NCI-H187 (cell line): ENCODE results near the gene ACAP1.
"Not testable (repeated sequence)": the region's sequence is repeated elsewhere in the genome, so short reads cannot be mapped to it uniquely, and the experiment has no call there.

Source experiments
- DNase-seq, 2 experiments: peaks; one replicate each; lab custom pipeline; 2025; lab: John Stamatoyannopoulos, UW

ACAP1 gene

GRCh38 chr17:7328840-7329373 is 7.4 kb upstream of the ACAP1 start, which contains the start of gene NEURL4:
Gene NEURL4, minus strand, starts transcription at chr17:7329335. Its CDS starts 23 bp downstream, at chr17:7329312.
- DNase-seq = no peak

DNA sequence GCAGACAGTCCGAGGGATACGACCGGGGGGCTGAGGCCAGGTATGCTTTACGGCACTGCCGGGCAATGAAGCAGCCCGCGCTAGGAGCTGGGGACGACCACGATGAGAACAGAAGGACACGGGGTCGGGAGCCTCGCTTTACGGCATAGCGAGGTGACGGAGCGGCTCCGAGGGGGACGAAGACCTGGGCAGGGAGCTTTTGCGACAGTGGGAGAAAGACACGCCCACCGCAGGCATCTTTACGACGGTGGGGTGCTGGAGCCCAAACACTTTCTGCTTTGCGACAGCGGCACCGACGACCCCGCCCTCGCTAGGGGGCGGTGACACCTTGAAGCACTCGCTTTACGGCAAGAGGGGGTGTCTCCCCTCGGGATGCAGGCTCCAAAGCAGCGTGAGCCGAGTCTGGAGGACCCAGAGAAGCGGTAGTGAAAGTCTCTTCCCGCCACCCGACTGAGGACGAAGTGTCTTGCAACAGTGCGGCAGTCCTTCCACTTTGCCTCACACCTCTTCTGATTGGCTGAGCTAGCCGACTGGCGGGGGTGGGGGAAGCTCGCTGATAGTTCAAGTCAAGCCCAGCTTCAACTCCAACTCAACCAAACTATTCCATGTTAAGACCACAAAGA is 6.8 kb upstream of the ACAP1 start:
- DNase-seq = peak; percentile 75 to 98

DNA sequence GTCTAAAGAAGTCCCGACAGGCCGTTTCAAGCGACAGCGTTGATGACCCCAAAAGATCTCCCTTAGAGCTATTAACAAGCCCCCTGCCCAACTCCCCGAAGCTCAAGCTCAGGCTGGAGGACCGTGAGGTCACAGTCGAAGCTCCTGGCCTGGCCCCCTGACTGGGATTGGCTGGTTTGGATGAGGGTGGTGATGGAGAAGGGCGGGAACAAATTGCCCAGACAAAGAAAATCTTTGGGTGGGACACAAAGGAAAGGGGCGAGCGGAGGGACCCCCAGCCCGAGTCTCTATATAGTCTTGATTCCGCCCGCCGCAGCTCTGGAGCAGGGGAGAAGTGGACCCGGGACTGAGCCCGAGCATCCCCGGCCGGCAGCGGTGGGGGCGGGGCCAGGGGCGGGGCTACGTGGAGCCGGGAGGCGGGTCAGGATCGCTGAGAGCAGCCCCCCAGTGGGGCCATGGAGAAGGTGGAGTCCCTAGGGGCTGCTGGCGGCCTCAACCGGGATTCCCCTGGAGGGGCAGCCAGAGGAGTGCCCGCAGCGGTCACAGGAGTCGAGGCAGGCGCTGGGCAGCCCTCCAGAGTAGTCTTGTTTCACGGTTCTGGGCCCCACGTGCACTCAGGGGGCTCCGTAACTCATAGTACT is 6.2 kb upstream of the ACAP1 start:
- DNase-seq = peak; percentile 51 to 59

- no peak for DNase-seq
These were observed 5.7 kb upstream of the ACAP1 start for GRCh38 chr17:7330638-7331015.

- DNase-seq = no peak
These were observed 4.2 kb upstream of the ACAP1 start for GRCh38 chr17:7332111-7332510.

DNA sequence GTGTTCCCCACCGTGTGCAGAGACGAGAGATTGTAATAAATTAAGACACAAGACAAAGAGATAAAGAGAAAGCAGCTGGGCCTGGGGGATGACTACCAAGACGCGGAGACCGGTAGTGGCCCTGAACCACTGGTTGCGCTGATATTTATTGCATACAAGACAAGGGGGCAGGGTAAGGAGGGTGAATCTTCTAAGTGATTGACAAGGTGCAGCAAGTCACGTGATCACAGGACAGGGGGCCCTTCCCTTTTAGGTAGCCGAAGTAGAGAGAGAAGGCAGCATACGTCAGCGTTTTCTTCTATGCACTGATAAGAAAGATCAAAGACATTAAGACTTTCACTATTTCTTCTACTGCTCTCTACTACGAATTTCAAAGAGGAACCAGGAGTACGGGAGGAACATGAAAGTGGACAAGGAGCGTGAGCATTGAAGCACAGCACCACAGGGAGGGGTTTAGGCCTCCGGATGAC is 3.7 kb upstream of the ACAP1 start:
- DNase-seq = not testable (repeated sequence)

DNA sequence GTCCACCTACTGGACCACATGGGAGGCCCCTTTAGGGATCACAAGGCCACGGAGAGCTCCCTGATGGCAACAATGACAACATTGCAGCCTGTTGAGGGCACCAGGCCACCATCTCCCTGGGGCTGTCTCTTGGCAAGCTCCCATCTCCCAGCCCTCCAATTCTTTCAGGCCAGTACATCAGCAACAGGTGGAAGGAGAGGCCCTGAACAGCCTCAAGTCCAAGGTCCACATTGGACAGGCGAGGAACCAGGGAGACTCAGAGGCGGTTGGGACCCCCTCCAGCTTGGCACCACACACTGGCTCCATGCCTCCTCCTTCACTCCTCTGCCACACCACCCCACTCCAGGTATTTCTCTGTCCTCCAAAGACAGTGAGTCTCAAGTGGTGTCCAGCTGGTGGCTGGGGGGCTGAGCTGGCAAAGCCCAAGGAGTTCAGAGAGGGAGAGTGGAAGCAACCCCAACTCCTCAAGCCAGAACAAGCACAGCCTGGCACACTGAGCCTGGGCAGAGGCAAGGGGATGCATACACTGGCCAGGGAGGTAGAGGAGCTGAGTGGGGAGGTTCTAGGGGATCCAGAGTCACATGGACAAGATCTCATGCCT is 1.3 kb upstream of the ACAP1 start:
- no peak for DNase-seq

DNA sequence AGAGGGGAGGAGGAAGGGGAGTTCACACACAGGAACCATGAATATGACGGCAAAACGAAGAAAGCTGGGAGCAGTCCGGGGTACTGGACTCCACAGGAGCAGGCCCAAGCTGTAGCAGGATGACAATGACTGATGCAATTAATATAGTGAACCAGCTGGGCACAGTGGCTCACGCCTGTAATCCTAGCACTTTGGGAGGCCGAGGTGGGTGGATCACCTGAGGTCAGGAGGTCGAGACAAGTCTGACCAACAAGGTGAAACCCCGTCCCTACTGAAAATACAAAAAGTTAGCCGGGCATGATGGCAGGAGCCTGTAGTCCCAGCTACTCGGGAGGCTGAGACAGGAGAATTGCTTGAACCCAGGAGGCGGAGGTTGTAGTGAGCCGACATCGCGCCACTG is 564 bp upstream of the ACAP1 start:
- DNase-seq = not testable (repeated sequence)

- not testable (repeated sequence) for DNase-seq
These were observed 1.3 kb downstream of the ACAP1 start for GRCh38 chr17:7337600-7337999.

DNA sequence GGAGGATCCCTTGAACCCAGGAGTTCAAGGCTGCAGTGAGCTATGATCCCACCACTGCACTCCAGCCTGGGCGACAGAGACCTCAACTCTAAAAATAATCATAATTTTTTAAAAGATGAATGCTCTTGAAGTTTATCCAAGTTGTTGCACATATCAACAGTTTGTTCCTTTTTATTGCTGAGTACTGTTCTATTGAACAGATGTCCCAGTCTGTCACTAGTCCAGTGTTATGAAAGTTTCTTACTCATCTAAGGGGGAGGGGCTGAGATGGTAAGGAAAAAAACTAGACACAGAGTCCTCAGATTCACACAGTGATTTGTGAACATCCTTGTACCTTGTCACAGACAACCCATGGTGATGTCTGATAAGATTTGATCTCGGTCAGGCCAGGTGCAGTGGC is 3.9 kb downstream of the ACAP1 start:
- no peak for DNase-seq

DNA sequence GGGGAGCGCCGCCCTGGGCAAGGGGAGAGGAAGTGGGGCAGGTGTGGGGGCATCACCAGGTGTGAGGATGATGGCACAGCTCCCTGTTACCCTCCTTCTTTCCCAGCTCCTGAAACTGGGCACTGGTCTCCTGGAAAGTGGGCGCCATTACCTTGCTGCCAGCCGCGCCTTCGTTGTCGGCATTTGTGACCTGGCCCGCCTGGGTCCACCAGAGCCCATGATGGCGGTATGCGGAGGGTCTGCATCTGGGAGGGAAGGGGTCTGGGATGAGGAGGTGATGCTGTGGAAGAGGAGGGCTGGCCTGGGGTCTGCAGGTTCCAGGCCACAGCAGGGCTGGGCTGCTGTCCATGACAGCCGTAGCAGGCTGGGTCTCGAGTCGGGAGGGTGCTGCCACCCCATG is 5.5 kb downstream of the ACAP1 start:
- DNase-seq = no peak

DNA sequence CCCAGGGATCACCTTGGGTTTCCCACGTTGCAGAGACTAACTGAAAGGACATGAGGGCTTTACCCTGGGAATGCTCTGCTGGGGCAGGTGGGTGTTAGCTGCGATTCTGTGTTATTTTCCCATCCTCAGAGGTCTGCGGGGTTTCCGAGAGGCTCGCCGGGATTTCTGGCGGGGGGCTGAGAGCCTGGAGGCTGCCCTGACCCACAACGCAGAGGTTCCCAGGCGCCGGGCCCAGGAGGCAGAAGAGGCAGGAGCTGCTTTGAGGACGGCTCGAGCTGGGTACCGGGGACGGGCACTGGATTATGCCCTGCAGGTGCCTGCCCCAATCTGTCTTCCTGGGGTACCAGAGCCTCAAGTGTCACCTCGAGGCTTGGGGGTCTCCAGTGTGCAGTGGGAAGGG is 6.9 kb downstream of the ACAP1 start:
- no peak for DNase-seq

DNA sequence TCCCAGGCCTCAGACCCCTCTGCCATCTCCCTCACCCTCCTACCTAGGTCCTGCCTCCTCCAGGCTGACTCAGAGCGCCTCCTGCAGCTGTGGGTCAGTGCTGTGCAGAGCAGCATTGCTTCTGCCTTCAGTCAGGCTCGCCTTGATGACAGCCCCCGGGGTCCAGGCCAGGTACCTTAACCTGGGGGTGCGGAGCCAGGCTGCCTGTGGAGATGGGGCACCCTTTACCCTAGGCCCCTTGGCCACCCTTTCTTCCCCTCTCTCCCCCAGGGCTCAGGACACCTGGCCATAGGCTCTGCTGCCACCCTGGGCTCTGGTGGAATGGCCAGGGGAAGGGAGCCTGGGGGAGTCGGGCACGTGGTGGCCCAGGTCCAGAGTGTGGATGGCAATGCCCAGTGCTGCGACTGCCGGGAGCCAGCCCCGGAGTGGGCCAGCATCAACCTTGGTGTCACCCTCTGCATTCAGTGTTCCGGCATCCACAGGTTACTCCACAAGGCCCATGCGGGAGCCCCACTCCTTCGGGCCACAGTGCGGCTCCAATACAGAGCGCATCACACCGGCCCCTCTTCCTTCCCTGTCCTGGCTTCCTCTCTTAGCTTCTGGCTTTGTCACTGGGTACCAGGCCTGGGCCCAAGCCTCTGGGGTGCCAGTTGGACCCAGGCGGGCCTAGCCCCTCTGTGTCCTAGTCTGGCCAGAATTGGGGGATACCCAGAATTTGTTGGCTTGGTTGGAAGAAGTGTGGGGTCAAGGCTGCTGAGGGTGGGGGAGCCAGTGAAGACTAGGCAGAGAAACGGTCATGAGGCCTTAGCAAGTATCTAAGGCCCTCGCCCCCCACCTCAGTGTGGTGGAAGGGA is 10.7 kb downstream of the ACAP1 start:
- DNase-seq = no peak

DNA sequence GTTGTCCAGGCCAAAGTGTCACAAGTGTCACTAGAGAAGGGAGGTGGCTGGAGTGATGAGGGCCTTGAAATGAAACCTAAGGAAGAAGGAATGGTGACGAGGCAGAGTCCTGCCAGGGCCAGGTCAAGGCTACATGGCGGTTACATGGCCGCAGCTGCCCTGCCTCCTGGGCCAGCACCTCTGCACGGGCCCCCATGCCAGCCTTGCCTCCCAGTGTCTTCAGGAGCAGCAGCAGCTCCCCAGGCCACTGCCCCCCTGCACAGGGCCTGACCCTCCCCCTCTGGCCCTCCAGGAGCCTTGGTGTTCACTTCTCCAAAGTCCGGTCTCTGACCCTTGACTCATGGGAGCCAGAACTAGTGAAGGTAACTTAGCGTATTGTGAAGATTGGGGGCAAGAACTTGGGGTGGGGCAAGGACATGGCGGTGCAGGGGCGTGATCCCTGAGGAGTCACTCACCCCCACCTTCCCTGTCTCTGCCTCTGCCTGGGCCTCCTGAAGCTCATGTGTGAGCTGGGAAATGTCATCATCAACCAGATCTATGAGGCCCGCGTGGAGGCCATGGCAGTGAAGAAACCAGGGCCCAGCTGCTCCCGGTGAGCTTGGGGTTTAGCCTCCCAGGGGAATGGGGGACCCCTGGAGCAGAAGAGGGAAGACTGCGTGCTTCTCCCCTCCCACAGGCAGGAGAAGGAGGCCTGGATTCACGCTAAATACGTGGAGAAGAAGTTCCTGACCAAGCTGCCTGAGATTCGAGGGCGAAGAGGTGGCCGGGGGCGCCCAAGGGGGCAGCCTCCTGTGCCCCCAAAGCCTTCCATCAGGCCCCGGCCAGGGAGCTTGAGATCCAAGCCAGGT is 11.5 kb downstream of the ACAP1 start:
- DNase-seq = no peak

DNA sequence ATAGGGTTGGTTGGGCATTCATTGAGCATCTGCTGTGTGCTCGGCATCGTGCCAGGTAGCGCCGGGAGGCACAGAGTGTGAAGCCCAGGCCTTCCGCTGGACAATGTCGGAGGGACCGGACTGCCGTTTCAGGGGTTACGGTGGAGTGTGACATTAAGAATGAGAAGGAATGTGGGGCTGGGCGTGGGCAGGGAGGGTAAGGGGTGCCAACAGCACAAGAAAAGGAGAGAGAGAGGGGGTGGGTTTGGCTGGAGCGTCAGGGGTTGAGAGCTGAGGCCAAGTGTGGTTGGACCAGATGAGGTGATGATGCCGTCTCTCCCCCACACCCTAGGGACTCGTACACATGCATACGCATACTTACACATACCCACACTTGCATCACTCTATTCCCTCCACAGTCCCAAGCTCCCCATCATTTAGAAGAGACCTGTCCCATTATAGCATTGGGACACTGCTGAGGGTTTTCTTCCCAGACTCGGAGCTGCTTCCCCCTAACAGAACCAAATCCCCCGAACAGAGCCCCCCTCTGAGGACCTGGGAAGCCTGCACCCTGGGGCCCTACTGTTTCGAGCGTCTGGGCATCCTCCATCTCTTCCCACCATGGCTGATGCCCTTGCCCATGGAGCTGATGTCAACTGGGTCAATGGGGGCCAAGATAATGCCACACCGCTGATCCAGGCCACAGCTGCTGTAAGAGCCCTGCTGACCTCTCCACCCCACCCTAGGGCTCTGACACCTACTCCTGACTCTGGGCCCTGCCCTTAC is 12.3 kb downstream of the ACAP1 start:
- DNase-seq = no peak

GRCh38 chr17:7351665-7352502 is 15.6 kb downstream of the ACAP1 start, which contains the start of gene KCTD11:
Gene KCTD11, plus strand, starts transcription at chr17:7352162.
- DNase-seq = no peak

GRCh38 chr17:7352503-7352889 is 16.2 kb downstream of the ACAP1 start:
- no peak for DNase-seq

DNA sequence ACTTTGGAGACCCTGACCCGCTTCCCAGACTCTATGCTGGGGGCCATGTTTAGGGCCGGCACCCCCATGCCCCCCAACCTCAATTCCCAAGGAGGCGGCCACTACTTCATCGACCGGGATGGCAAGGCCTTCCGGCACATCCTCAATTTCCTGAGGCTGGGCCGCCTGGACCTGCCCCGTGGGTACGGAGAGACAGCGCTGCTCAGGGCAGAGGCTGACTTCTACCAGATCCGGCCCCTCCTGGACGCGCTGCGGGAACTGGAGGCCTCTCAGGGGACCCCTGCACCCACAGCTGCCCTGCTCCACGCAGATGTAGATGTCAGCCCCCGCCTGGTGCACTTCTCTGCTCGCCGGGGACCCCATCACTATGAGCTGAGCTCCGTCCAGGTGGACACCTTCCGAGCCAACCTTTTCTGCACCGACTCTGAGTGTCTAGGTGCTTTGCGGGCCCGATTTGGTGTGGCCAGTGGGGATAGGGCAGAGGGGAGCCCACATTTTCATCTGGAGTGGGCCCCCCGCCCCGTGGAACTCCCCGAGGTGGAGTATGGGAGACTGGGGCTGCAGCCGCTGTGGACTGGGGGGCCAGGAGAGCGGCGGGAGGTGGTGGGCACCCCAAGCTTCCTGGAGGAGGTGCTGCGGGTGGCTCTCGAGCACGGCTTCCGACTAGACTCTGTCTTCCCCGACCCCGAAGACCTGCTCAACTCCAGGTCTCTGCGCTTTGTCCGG is 16.7 kb downstream of the ACAP1 start:
- DNase-seq = no peak
